K562 (cell line): Measurements from ENCODE around the gene GNG14. TPM values are rescaled to one million over a fixed set of nuclear protein-coding genes. Genes with fewer than 3 reads are reported as not detected.

ENCODE experiments used
- BCLAF1 ChIP-seq, 2 experiments: fragments of 450-650 bp in 1 of 2; IDR thresholded peaks; 2 replicates each; pipeline ENCODE4 v1.6.1; 2011 to 2017; ENCODE audit warnings: low read depth in 2 of 2, antibody characterized with exemption in 1 of 2, borderline replicate concordance in 1 of 2, low read length in 1 of 2, mild to moderate bottlenecking in 1 of 2, mixed read lengths in 1 of 2; ENCODE audit not compliant: control insufficient read depth in 1 of 2
- DIDO1 ChIP-seq: fragments of 450-650 bp; IDR thresholded peaks from 2 replicates; pipeline ENCODE4 v1.6.1; 2016; ENCODE audit warnings: low read depth, missing biosample characterization, missing genetic modification characterization
- HNRNPK ChIP-seq: fragments of 200-400 bp; formaldehyde crosslinking; IDR thresholded peaks from one replicate; pipeline ENCODE4 v1.6.1; 2018; ENCODE audit warnings: mild to moderate bottlenecking, low read depth, low read length; ENCODE audit not compliant: poor library complexity, severe bottlenecking
- KHSRP ChIP-seq: fragments of 450-650 bp; IDR thresholded peaks from 2 replicates; pipeline ENCODE4 v1.6.1; 2017
- MYC ChIP-seq, 2 experiments: fragments of 250-450 bp in 1 of 2; sonication (Bioruptor Pico) in 1 of 2; IDR thresholded peaks; 2 replicates each; pipeline versions ENCODE4 v1.5.1 to v1.6.1; 2012 to 2021; ENCODE audit warnings: low read depth in 2 of 2, borderline replicate concordance in 1 of 2, improper control_type of control experiment in 1 of 2, low read length in 1 of 2, mild to moderate bottlenecking in 1 of 2, moderate library complexity in 1 of 2
- SOX6 ChIP-seq: fragments of 450-650 bp; IDR thresholded peaks from 2 replicates; pipeline ENCODE4 v1.6.1; 2014; ENCODE audit warnings: mild to moderate bottlenecking
- TAF1 ChIP-seq: IDR thresholded peaks from 2 replicates; pipeline ENCODE4 v1.6.1; 2011; ENCODE audit warnings: mild to moderate bottlenecking, low read length, moderate library complexity; ENCODE audit not compliant: insufficient read depth, control insufficient read depth, severe bottlenecking; ENCODE audit errors: extremely low read depth
- polyA plus RNA-seq, 8 experiments: library from polyadenylated mRNA; depleted of rRNA in 4 of 8; stranded (reverse) in 5 of 8; unstranded in 3 of 8; fragments of >200 nt; fragmentation: Nextera tagmentation in 2 of 8; fragmentation: Illumina TruSeq in 1 of 8; extraction: Ambion mirVana in 2 of 8; extraction: Trizol in 1 of 8; gene quantifications; 2 replicates each; pipeline versions ENCODE4 v1.2.1 to v1.2.3, GENCODE V29; 2011 to 2014; ENCODE audit warnings: inconsistent platforms in 1 of 8, missing spikeins in 1 of 8
- total RNA-seq, 7 experiments: library from RNA; depleted of rRNA in 6 of 7; stranded (reverse); fragments of >200 nt in 6 of 7; fragmentation: Illumina TruSeq in 2 of 7; extraction: Trizol in 2 of 7; gene quantifications; 2 replicates each; pipeline versions ENCODE4 v1.2.1 to v1.2.3, GENCODE V29; 2011 to 2021; ENCODE audit warnings: low replicate concordance in 1 of 7
- TF ChIP-seq, protein P1 (sequence below): sonication (generic); formaldehyde crosslinking; IDR thresholded peaks from 2 replicates; pipeline ENCODE4 v1.8.1; 2023; ENCODE audit warnings: mild to moderate bottlenecking, missing genetic modification reagents
- TF ChIP-seq, protein P2 (sequence below), 2 experiments: fragments of 450-650 bp; conservative IDR thresholded peaks; 2 replicates each; pipeline ENCODE4 v1.6.1; 2017; ENCODE audit warnings: mild to moderate bottlenecking in 2 of 2, moderate library complexity in 2 of 2
- TF ChIP-seq, protein P3 (sequence below), 3 experiments: fragments of 200-800 bp in 1 of 3; fragments of 250-450 bp in 1 of 3; fragments of 450-650 bp in 1 of 3; sonication (Bioruptor Pico) in 1 of 3; sonication (Bioruptor generic) in 1 of 3; formaldehyde crosslinking in 1 of 3; IDR thresholded peaks; 2 replicates each; pipeline versions ENCODE4 v1.6.1 to v1.8.0; 2016 to 2022; ENCODE audit warnings: mild to moderate bottlenecking in 2 of 3, missing genetic modification characterization in 2 of 3, missing compliant biosample characterization in 1 of 3, moderate library complexity in 1 of 3
- TF ChIP-seq, protein P4 (sequence below): fragments of 450-650 bp; conservative IDR thresholded peaks from 2 replicates; pipeline ENCODE4 v1.6.1; 2016; ENCODE audit warnings: missing genetic modification characterization, low read depth, mild to moderate bottlenecking, missing compliant biosample characterization, moderate library complexity

Gene GNG14
- total and polyA plus RNA-seq, 9 of the 15 experiments (the other 6 are each of a cell fraction or from before 2014, with no cell fraction given) = not detected

DNA sequence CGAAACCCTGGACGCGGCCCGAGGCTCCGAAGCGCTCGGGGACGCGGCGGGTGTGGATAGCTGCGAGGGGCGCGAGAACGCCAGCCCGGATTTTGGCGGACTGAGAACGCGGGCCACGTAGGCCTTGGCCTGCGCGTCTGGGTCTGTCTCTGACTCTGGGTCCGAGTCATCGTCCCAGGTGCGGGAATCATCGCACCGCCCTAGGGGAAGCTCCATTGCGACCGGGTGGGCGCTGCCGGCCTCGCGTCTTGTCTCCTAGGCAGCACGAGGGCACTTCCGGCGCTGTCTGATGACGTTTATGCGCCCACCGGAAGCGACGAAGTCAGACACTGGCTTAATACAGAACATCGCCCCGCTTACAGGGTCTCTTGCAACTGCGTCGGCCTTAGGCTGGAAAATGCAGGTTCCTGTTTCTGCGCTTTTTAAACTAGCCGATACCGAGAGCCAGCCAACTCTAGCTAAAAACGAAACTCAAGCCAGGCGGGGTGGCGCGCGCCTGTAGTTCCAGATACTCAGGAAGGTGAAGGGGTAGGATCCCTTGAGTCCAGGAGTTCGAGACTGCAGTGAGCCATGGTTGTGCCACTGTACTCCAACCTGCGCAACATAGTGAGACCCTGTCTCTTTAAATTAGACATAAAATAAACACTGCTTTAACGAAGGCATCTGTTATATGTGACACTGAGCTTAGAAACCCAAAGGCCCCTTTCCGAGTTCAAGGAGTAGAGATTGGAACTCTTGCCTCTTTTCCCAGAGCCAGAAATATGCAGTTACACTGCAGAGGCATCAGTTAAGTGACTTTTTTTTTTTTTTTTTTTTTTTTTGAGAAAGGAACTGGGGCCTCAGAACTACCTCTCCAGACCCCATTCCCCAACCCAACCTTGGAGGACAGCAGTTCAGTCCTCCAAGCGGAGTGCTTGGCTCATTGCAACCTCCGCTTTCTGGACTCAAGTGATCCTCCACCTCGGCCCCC, 8.9 kb downstream of the GNG14 start, which contains the start of gene FBXW9 (continued):
- TF ChIP-seq, protein P1, sequence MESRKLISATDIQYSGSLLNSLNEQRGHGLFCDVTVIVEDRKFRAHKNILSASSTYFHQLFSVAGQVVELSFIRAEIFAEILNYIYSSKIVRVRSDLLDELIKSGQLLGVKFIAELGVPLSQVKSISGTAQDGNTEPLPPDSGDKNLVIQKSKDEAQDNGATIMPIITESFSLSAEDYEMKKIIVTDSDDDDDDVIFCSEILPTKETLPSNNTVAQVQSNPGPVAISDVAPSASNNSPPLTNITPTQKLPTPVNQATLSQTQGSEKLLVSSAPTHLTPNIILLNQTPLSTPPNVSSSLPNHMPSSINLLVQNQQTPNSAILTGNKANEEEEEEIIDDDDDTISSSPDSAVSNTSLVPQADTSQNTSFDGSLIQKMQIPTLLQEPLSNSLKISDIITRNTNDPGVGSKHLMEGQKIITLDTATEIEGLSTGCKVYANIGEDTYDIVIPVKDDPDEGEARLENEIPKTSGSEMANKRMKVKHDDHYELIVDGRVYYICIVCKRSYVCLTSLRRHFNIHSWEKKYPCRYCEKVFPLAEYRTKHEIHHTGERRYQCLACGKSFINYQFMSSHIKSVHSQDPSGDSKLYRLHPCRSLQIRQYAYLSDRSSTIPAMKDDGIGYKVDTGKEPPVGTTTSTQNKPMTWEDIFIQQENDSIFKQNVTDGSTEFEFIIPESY (CRISPR knock-in tag) = 0 out of 2 replicates have a peak, but pooled peaks have one; percentile 40
- TF ChIP-seq SOX6 (0 out of 2 replicates have a peak, but pooled peaks have one; percentile 20), HNRNPK (no peak), DIDO1 (tag) (peak; percentile 77; the same call in 1 of the 2 replicates), KHSRP (peak; percentile 50; the same call in 1 of the 2 replicates), TAF1 (peak; percentile 17), MYC (IDR thresholded peaks at IDR 0.05; ENCODE audit: low read depth, low read length) (peak; percentile 70), MYC (CRISPR knock-in tag; IDR thresholded peaks at IDR 0.05; ENCODE audit: borderline replicate concordance, low read depth) (0 out of 2 replicates have a peak, but pooled peaks have one; percentile 40), BCLAF1 (IDR thresholded peaks at IDR 0.05; ENCODE audit: borderline replicate concordance in 1 of 2, control insufficient read depth in 1 of 2, low read depth in 2 of 2, low read length in 1 of 2) (no peak)
- TF ChIP-seq, protein P2, sequence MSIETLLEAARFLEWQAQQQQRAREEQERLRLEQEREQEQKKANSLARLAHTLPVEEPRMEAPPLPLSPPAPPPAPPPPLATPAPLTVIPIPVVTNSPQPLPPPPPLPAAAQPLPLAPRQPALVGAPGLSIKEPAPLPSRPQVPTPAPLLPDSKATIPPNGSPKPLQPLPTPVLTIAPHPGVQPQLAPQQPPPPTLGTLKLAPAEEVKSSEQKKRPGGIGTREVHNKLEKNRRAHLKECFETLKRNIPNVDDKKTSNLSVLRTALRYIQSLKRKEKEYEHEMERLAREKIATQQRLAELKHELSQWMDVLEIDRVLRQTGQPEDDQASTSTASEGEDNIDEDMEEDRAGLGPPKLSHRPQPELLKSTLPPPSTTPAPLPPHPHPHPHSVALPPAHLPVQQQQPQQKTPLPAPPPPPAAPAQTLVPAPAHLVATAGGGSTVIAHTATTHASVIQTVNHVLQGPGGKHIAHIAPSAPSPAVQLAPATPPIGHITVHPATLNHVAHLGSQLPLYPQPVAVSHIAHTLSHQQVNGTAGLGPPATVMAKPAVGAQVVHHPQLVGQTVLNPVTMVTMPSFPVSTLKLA (conservative IDR thresholded peaks at IDR 0.05) = peak; percentile 72 to 90; a peak in 3 of 4 replicates
- TF ChIP-seq, protein P3, sequence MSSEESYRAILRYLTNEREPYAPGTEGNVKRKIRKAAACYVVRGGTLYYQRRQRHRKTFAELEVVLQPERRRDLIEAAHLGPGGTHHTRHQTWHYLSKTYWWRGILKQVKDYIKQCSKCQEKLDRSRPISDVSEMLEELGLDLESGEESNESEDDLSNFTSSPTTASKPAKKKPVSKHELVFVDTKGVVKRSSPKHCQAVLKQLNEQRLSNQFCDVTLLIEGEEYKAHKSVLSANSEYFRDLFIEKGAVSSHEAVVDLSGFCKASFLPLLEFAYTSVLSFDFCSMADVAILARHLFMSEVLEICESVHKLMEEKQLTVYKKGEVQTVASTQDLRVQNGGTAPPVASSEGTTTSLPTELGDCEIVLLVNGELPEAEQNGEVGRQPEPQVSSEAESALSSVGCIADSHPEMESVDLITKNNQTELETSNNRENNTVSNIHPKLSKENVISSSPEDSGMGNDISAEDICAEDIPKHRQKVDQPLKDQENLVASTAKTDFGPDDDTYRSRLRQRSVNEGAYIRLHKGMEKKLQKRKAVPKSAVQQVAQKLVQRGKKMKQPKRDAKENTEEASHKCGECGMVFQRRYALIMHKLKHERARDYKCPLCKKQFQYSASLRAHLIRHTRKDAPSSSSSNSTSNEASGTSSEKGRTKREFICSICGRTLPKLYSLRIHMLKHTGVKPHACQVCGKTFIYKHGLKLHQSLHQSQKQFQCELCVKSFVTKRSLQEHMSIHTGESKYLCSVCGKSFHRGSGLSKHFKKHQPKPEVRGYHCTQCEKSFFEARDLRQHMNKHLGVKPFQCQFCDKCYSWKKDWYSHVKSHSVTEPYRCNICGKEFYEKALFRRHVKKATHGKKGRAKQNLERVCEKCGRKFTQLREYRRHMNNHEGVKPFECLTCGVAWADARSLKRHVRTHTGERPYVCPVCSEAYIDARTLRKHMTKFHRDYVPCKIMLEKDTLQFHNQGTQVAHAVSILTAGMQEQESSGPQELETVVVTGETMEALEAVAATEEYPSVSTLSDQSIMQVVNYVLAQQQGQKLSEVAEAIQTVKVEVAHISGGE (CRISPR knock-in tag; IDR thresholded peaks at IDR 0.05) = peak in 1 of 3 experiments; percentile 62; a peak in 2 of 6 replicates
- TF ChIP-seq, protein P4, sequence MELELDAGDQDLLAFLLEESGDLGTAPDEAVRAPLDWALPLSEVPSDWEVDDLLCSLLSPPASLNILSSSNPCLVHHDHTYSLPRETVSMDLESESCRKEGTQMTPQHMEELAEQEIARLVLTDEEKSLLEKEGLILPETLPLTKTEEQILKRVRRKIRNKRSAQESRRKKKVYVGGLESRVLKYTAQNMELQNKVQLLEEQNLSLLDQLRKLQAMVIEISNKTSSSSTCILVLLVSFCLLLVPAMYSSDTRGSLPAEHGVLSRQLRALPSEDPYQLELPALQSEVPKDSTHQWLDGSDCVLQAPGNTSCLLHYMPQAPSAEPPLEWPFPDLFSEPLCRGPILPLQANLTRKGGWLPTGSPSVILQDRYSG (tag) = no peak
